Measurements from ENCODE around the gene APH1B.
"Not testable (repeated sequence)": the region's sequence is repeated elsewhere in the genome, so short reads cannot be mapped to it uniquely, and the experiment has no call there.

APH1B gene

DNA sequence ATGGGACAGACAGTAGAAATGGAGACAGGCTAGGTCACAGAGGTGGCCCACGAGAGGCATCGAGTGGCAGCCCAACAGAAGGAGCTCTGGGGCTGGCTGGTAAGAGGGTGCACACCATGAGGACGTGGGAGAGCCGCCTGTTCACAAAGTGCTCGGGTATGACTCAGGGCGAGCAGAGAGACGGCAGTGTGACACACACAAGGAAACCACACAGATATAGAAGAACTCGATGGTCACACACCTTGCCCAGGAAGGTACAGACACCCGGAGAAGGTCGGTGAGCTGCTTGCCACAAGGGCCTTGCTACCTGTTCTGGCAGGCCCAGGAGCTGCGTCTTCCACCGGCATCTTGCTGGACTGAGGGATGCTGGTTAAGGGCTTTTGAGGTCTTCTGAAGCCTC lies 54.1 kb downstream of the APH1B start:
- DNase-seq (ENCODE audit: low read depth) = no peak

DNA sequence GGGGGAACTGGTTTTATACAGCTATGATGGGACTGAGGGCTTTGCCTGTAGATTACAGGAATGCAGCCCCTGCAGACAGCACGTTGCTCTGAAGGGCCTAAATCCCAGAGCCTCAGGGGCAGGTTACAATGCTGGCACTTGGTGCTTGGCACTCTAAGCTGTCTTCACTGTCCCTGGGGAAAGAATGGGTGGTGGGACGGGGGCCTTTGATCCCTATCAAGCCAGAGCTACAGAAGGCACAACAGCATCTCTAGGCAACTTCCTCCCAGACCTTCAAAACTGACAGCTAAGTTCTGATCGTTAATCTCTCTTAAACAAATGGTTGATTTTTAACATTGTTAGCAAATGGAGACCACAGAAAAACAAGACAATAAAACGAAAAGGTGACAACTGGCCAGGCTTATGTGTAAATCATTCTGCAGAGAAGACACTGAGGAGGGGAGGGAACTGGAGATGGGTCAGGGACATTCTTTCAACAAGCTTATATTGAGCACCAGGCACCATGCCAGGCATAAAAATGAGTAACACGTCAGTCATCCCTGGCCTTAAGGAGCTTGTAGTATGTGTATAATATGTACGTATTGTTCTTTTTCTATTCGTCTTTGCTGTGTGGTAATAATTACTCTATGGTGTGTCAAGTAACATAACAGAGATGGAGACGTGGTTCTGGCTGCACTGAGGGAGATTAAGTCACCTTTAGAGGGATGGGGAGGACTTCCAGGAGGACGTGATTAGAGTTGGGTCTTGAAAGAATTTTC lies 55.1 kb downstream of the APH1B start:
- no peak for DNase-seq (ENCODE audit: low read depth)

DNA sequence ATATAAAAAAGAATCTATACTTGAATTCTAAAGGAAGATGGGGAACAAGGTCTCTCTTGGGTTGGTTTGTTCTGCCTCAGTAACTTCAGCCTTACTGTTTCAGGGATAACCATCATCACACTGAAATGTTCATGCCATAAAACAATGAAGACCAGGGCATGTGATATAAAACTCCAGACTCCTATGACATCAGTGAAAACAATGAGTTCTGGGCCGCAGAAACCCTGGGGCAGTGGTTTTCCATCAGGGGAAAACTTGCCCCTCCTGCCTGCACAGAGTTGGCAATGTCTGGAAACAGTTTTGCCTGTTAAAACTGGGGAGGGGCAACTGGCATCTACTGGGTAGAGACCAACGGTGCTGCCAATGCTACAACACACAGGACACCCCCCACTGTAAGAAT lies 57.4 kb downstream of the APH1B start:
- DNase-seq (ENCODE audit: low read depth) = no peak

DNA sequence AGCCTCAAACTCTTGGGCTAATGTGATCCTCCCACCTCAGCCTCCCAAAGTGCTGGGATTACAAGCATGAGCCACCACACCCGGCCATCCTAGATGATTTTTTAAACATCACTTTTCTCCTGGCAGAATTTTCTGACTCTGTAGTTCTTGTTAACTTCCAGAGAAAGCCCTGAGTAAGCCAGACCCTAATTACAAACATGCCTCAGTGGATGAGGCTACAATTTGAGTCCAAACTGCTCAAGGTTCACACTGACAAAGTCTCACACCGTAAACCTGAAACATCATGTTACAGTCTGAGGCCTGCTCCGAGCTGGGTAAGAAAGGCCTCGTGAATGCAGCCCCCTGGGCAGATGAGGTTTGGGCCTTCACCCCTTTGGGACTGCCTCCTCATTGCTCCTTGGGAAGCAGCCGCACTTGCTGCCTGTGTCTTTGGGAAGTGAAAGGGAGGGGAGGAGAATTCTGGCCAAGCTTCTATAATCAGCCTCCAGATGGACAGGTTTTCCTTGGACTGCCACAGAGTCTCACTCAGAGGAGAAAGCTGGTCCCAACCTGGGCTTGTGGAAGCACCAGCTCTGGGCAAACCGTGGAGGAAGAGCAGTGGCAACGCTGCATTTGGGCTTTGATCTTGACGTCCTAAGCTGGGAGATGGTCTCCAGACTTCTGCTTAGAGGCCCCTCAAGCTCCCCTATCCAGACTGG lies 58.3 kb downstream of the APH1B start:
- no peak for DNase-seq (ENCODE audit: low read depth)

DNA sequence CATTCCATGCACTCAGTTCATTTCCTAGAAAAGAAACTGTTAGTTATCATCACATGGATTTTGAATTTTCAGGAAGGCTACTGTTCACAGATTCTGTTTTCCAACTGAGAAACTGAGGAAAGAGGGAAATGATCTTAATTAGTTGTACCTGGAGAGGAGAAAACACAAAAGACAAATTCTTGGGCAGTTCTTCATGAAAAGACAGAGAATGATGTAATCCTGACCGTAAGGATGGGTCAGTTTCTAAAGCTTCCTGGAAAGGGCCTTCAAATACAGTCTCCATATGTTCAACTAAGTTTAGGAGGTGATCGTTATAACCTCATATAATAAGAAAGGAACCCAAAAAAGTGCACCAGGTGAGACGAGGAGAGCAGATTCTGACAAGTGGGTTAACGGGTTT lies 59.6 kb downstream of the APH1B start:
- no peak for DNase-seq (ENCODE audit: low read depth)

DNA sequence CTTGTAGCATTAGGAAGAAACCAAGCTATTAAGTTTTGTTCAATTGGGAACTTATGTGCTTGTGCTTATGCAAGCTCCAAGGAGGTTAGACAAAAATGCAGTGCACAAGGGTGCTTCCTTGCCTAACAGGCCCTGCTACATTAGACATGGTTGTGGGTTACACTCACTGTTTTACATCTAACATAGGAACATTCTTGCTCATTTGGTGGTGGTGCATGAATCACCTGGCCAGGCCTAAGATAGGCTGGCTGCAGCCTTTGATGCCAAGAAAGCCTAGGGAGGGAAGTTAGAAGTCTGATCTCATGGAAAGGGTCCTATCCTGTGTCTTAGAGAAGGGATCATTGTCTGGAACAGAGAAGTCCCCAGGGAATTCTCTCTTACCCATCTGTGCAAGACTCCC lies 60.8 kb downstream of the APH1B start:
- no peak for DNase-seq (ENCODE audit: low read depth)

DNA sequence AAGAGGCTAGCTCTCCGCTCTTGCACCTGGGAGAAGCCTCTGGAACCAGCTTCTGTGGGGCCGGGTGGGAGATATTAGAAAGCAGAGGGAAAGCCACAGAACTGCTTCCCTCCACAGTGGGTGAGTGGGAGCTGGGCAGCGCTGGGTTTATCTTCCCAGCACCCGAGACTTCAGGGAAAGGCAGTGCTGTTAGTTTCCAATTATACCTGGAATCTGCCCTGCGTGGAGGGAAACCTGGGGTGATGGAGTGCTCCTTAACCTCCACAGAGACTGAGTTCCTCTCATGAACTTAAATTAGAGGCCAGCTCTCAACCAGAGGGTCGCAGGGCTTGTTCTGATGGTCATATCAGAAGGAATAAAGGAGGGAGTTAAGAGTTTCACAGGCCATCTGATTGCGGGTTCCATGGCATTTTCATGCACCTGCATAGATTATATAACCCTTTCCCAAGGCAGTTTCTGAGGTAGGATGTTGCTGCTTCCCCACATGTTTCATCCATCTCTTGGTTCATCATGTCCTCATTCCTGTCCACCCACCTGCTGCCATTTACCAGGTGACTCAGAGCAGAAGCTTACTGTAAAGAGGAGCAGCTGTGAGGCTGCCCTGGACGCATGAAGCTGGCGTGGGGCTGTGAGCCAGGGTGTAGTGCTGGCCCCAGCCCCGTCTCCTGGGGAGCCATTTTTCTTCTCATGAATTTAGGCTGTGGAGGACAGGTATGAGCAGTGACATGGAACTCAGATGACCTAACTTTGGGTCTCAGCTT lies 61.8 kb downstream of the APH1B start:
- no peak for DNase-seq (ENCODE audit: low read depth)

DNA sequence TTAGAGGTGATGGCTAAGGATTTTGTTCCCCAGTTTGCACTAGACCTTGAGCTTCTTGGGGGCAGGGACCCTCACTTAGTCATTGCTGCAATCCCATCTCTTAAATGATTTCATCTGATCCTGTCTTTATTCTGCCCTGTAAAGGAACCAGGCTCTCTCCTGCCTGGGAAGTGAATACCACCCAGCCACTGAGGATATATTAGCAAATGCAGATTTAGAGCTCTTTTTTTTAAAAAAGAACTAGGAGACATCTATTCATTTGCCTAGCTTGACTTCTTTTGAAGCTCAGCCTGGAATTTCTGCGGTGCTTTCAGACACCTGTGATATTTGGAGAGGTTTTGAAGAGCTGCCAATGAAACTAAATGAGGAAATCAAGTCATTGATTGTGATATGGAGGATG lies 62.4 kb downstream of the APH1B start:
- no peak for DNase-seq (ENCODE audit: low read depth)

DNA sequence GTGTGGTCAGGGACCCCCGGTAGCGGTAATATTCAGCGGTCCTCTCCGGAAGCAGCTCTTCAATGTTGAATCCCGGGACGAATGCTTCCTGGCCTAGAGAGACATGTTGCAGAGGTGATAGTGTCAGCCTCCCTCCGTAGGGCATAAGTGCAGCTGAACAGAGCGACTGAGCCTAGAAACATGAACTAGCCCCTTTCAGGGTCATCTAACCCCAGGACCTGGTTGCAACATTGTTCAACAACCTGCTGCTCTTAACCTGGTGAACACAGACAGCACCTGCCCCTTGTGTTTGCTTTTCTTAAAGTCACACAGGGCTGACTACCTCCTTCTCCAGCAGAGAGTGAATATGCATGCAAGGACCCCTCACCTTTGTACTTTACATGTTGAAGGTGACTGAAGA lies 62.9 kb downstream of the APH1B start:
- DNase-seq (ENCODE audit: low read depth) = no peak

DNA sequence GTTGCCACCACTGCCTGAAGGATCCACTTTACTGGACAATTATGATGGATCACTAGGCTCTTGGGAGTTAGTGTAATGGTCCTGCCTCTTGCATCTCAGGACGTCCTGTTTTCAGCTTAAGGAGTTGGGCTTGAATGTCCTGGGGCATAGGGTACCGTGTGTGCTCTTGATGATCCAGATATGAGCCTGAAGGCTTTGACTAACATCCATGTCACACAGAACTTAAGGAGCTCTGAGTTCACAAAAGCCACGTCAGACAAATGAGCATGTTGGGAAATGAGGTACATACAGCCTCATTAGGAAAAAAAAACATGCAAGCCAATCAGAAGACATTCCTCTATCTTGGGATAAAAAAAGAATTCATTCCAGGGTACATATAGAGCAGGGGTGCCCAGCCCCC lies 63.5 kb downstream of the APH1B start:
- DNase-seq (ENCODE audit: low read depth) = no peak

DNA sequence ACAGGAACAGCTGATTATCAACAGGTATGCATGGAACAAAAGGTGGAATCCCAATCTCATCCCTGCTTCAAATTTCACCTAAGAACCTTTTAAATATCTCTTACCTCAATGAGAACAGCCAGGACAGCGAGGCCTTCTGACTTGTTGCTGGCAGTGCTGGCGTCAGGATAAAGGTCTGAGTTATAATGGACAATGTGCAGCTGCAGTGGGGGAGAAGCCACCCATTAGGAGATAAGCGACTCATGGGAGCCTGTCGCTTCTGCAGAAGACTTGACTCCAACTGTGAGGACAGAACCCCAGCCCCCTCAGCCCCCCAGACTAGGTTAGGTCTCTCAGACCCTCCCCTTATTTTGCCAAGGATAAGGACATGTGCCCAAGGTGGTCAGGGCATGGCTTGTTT lies 64.5 kb downstream of the APH1B start:
- DNase-seq (ENCODE audit: low read depth) = no peak

DNA sequence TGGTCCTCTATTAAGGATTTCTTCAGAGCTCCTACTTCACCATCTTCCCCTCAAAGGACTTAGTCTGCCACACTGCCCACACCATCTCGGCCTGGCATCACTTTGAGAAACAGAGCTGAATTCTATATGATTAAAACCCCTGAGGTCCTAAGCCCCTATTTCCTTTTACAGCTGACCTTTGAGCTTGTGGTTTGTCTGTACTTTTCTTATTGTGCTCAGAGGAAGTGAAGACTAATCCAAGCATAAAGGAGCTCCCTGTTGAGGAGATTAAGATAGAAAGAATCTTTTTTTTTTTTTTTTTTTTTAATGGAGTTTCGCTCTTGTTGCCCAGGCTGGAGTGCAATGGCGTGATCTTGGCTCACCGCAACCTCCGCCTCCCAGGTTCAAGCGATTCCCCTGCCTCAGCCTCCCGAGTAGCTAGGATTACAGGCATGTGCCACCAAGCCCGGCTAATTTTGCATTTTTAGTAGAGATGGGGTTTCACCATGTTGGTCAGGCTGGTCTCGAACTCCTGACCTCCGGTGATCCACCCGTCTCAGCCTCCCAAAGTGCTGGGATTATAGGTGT lies 65.7 kb downstream of the APH1B start:
- not testable (repeated sequence) for DNase-seq (ENCODE audit: low read depth)

DNA sequence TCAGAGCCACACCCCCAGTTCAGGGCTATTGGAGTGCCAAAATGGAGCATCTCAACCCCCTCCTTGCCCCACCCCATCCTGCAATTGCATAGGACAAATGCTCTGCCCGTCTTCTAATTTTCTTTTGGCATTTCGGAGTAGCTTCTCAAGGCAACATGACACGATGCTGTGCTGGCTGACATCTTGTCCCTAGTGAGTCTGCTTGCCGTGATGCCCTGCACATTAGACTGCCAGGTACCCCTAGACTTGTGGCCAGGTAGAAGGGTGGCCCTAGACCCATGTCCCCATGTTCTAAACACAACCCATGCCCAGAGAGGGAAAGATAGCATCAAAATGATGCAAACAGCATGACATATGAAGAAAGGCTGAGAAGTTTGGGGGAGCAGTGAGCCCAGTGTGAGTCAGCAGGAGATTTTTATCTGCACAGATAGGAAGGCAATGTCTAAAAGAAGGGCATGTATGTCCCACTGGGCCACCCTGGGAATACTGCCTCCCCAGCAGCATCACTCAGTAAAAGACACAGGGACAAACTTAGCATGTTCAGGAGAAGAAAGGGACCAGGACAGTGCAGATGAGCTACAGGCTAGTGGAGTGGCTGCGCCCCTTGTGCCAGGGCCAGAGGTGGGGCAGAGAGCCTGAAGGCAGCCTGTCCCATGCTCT lies 67.5 kb downstream of the APH1B start:
- no peak for DNase-seq (ENCODE audit: low read depth)

DNA sequence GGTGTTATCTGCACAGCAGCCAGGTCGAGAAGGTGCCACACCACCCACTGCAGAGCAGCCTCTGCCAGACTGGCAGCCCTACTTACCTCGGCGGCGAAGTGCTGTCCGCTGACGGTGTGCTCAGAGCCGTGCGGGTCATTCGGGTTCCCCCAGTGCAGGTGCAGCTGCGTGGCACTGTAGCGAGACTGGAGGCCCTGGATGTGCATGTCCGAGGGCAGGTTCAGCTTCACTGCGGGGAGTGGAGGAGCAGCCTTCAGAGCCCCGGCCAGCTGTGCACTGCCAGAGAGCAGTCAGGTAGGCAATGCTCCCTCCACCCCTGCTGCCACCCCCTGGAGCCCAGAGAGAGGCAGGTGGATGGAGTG lies 68.0 kb downstream of the APH1B start:
- no peak for DNase-seq (ENCODE audit: low read depth)

DNA sequence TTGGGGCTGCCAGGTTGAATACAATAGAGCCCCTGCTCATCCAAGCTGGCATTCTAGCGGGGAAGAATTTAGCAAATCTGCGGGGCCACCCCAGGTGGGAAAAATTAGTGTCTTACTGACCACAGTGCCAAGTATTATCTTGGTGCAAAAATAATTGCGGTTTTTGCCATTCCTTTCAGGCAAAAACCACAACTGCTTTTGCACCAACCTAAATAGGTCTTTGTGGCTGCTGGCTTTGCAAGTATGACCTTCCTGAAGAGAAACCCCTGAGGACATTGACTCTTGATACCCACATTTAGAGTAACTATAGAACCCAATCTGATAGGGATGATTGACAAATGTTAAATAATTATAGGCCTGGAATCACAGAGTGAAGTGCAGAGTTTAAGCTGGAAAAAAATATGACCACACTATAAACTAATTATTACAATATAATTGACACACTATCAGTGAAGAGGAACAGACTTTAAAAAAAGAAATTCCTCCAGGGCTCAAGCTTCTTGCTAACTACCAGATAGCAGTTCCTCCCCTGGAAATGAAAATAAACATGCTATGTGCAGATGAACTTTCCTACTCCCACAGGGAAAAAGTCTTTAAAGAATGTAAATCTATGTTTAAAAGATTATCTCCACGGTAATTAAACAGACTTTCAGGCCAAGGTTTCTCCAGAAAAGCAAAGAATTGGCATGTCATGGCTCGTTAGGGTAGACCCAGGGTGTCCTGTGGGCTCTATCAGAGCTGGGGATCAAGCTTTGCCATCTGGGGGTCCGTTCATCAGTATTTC lies 69.9 kb downstream of the APH1B start:
- DNase-seq (ENCODE audit: low read depth) = no peak

DNA sequence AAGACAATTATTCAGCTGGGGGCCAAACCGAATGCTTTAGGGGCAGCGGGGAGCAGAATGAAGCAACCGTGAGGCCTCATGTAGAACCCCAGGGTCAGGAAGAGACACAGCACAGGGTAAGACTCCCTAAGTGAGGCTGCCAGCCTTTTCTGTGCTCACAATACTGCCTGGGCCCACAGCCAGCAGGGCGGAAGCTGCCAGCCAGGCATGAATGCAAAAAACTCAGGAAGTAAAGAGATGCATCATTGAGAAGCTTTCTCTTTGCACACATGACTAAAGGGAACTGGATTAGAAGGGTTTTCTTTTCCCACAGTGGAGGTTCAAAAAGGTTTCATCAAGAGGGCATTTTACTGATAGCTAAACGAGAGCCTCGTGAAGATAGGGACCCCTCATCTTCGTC lies 71.0 kb downstream of the APH1B start:
- no peak for DNase-seq (ENCODE audit: low read depth)

DNA sequence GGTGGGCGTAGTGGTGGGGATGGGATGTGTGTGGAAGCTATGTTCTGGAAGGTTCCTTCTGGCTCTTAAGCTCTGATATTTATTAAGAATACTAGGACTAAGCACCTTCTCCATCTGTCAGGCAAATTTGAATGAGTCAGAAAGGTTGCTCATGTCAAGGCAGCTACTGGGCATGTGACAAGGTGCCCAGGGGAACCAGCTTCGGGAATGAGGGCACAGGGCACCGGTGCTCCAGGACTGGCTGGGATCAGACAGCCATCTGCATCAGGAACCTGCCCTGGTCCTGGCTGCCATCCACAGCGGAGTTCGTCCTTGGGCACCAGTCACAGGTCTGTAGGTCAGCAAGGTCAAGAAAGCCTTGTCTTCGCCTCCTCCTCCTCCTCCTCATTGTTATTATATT lies 71.8 kb downstream of the APH1B start:
- no peak for DNase-seq (ENCODE audit: low read depth)

DNA sequence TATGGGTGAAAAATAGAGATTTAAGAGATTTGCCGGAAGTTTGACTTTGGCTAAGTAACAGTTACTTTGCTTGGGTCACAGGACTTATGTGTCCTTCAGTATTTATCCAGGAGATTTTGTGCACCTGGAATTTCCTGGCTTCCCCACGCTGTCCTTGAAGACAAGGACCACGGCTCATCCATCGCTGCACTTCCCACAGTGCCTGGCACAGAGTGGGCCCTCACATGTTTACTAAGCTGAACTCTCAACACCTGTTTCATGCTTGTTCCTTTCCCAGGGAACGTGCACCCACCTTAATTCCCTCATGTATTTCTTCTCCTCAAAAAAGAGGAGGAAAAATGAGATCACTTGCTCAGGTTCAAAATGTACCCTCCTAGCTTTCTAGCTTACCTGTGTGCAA lies 72.2 kb downstream of the APH1B start:
- DNase-seq (ENCODE audit: low read depth) = no peak

DNA sequence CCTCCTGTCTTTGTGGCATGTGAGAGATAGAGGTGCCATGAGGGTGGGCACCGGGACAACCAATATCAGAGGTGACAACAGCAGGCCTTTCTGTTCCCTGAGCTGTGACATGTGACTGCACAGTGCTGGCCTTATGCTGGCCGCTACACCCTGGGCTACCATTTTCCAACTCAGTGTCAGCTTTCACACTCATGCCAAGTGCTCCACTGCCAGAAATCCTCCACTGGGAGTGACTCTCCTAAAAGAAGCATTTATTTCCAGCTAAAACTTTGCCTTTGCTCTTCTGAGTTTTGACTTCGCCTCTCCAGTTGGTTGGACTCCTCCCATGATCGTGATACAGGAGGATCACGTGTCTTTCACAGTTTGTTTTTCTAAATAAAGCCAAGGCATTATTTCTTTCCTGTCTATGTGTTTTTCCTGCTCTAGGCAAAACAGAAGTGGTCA lies 72.8 kb downstream of the APH1B start:
- no peak for DNase-seq (ENCODE audit: low read depth)

DNA sequence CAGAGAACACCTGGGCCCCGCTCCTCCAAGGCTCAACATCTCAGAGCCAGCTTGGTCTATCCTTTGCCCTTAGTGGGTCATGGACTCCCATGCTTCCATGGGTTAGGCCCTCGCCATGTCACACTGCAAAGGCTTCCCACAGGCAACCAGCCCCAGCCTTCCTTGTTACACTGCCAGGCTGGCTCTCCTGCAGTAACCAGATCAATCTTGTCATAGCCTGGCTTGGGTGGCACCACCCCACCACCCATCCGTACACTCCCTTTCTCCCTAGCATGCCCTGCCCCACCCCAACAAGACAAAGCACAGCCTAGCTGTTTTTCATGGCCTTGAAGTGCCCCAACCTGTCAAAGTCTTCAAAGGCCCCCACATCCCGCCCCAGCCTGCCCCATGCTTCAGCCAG lies 73.8 kb downstream of the APH1B start:
- no peak for DNase-seq (ENCODE audit: low read depth)

DNA sequence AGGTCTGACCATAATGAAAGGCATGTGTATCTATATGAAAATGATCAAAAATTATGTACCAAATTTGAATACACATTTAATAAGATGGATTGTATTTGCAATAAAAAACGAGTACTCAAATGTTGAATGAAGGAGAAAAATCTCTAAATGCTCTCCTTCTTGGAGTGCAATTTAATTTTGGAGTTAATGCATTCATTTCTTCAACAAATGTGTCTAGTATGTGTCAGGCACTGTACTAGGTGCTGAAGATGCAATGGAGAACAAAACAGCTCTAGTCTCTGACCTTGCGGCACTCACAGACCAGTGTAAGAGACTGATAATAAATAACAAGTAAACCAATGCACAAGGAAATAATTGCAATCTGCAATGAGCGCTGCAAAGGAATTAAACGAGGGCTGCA lies 75.4 kb downstream of the APH1B start:
- DNase-seq (ENCODE audit: low read depth) = no peak

DNA sequence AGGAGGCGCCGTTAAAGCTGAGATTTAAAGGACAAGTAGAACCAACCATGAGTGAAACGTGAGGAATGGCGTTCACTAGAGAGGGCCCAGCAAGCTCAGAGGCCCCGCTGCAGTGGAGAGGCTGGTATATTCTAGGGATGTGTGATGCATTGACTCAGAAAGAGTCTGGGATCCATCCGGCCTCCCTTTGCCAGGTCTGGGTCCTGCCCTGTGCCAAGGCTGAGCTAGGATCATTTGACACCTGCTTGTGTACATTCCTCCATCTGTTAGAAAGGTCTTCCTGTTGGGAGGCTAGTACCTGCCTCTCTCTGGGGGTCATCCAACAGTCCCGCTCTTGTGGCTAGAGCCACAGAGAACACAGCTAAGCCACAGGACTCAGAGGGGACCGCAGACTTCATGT lies 75.9 kb downstream of the APH1B start:
- no peak for DNase-seq (ENCODE audit: low read depth)

All from activated T-cell treated with anti-CD3 and anti-CD28 coated beads for 24 hours (primary cell).